GM18508 (cell line): Measurements from ENCODE around the gene PDCD2L.
"Not testable (repeated sequence)": the region's sequence is repeated elsewhere in the genome, so short reads cannot be mapped to it uniquely, and the experiment has no call there.

Source experiments
- ATAC-seq: cut with Tn5 transposase; IDR thresholded peaks from one replicate; pipeline ENCODE4 v1.9.1; 2021; ENCODE audit warnings: moderate number of reproducible peaks; ENCODE audit not compliant: insufficient read depth, unreplicated experiment

PDCD2L gene

GRCh38 chr19:34409189-34410164, 5.3 kb downstream of the PDCD2L start:
- ATAC-seq = no peak

- no peak for ATAC-seq
Observed at GRCh38 chr19:34411216-34411615, 7.0 kb downstream of the PDCD2L start.

GRCh38 chr19:34416021-34416545, 11.9 kb downstream of the PDCD2L start:
- ATAC-seq = no peak

GRCh38 chr19:34418300-34418699, 14.1 kb downstream of the PDCD2L start:
- no peak for ATAC-seq

- no peak for ATAC-seq
Observed at GRCh38 chr19:34426096-34426661, 22.0 kb downstream of the PDCD2L start.

- ATAC-seq = no peak
Observed at GRCh38 chr19:34428549-34429285, 24.5 kb downstream of the PDCD2L start.

GRCh38 chr19:34429553-34429952, 25.4 kb downstream of the PDCD2L start:
- no peak for ATAC-seq

GRCh38 chr19:34430738-34431625, 26.8 kb downstream of the PDCD2L start:
- no peak for ATAC-seq

GRCh38 chr19:34431681-34432402, 27.6 kb downstream of the PDCD2L start:
- ATAC-seq = no peak

GRCh38 chr19:34432797-34433196, 28.6 kb downstream of the PDCD2L start:
- no peak for ATAC-seq

- ATAC-seq = no peak
Observed at GRCh38 chr19:34436716-34437115, 32.5 kb downstream of the PDCD2L start.

GRCh38 chr19:34448191-34448590, 44.0 kb downstream of the PDCD2L start:
- ATAC-seq = no peak

- ATAC-seq = no peak
Observed at GRCh38 chr19:34452723-34453122, 48.5 kb downstream of the PDCD2L start.

- ATAC-seq = no peak
Observed at GRCh38 chr19:34454091-34454490, 49.9 kb downstream of the PDCD2L start.

- ATAC-seq = no peak
Observed at GRCh38 chr19:34454685-34455084, 50.5 kb downstream of the PDCD2L start.

- ATAC-seq = not testable (repeated sequence)
Observed at GRCh38 chr19:34455783-34456480, 51.7 kb downstream of the PDCD2L start.

- ATAC-seq = no peak
Observed at GRCh38 chr19:34457446-34457845, 53.2 kb downstream of the PDCD2L start.

GRCh38 chr19:34458677-34459076, 54.5 kb downstream of the PDCD2L start:
- ATAC-seq = no peak

GRCh38 chr19:34459614-34460013, 55.4 kb downstream of the PDCD2L start:
- no peak for ATAC-seq
